Prostate gland (tissue), 2 donors: ENCODE data around the gene TMEM158. TPM values are rescaled to one million over a fixed set of nuclear protein-coding genes. Genes with fewer than 3 reads are reported as not detected.

ENCODE experiments used
- DNase-seq: peaks from one replicate; pipeline ENCODE4 v3.0.0-alpha.2; 2019; ENCODE audit warnings: low spot score
- H3K27ac ChIP-seq, 2 donors: fragments of 200-600 bp; sonication (generic); 2 replicates each; pipeline ENCODE4 v1.5.1; 2017 to 2019
- H3K27me3 ChIP-seq: fragments of 200-600 bp; sonication (generic); replicated peaks from 2 replicates; pipeline ENCODE4 v1.5.1; 2019; ENCODE audit not compliant: insufficient read depth
- H3K36me3 ChIP-seq, 2 donors: fragments of 200-600 bp; sonication (generic); 1 replicate in 1 of 2; 2 replicates in 1 of 2; pipeline versions ENCODE4 v1.5.1 to v1.8.1; 2017 to 2019
- H3K4me1 ChIP-seq: fragments of 200-600 bp; sonication (generic); replicated peaks from 2 replicates; pipeline ENCODE4 v1.5.1; 2019
- H3K4me3 ChIP-seq, 2 donors: fragments of 200-600 bp; sonication (generic); 2 replicates each; pipeline ENCODE4 v1.5.1; 2017 to 2019
- H3K9me3 ChIP-seq: fragments of 200-600 bp; sonication (generic); 2 replicates; pipeline ENCODE4 v1.5.1; 2017
- CTCF ChIP-seq, 4 experiments: fragments of 200-600 bp in 2 of 4; fragments of 450-650 bp in 2 of 4; sonication (generic) in 2 of 4; IDR thresholded peaks; 1 replicate in 3 of 4; 2 replicates in 1 of 4; pipeline ENCODE4 v1.5.1; 2016 to 2019; ENCODE audit warnings: antibody characterized with exemption in 4 of 4, mild to moderate bottlenecking in 2 of 4, moderate library complexity in 2 of 4
- POLR2A ChIP-seq: fragments of 450-650 bp; IDR thresholded peaks from one replicate; pipeline ENCODE4 v1.6.1; 2016; ENCODE audit warnings: antibody characterized with exemption, mild to moderate bottlenecking
- POLR2AphosphoS5 ChIP-seq: sonication (generic); formaldehyde crosslinking; IDR thresholded peaks from one replicate; pipeline ENCODE4 v1.6.1; 2017; ENCODE audit warnings: antibody characterized with exemption
- WGBS: methylation state at CpG from one replicate; pipeline ENCODE4 v1.1.5; 2018; 5-methylcytosine and 5-hydroxymethylcytosine counted together
- intact Hi-C: fragments of 100-400 bp; cut with DNase I; formaldehyde crosslinking; loops from one replicate; pipeline ENCODE4 v1.14.2; 2022
- total RNA-seq, 2 donors: library from RNA; depleted of rRNA; stranded (reverse); fragments of >200 nt; gene quantifications; one replicate each; pipeline ENCODE4 v1.1.0, GENCODE V29; 2016

Gene TMEM158
- total RNA-seq, 2 donors from 2014 or later, result 3.6 to 20.8 TPM

- 94% methylated on average over 2 of the region's 2 CpGs for WGBS
- intact Hi-C loops, result no loop called here
- no peak overlapping the region for H3K27ac ChIP-seq
Measured at GRCh38 chr3:45235409-45235808, 9.3 kb upstream of the TMEM158 start.

GRCh38 chr3:45234250-45234649 is 8.2 kb upstream of the TMEM158 start:
- H3K4me1 ChIP-seq, result no peaks in the 10 kb centered on the region
- WGBS, result 82% methylated on average over 1 of the region's 1 CpG
- intact Hi-C loops, result no loop called here
- H3K36me3 ChIP-seq, result no peaks in the 10 kb centered on the region
- DNase-seq, result no peak
- TF ChIP-seq POLR2A, result no peak
- no peak for TF ChIP-seq CTCF (IDR thresholded peaks at IDR 0.05)
- no peak for TF ChIP-seq POLR2AphosphoS5
- H3K9me3 ChIP-seq, result no peaks in the 10 kb centered on the region
- H3K4me3 ChIP-seq, result no peak overlapping the region
- no peaks in the 10 kb centered on the region for H3K27me3 ChIP-seq
- H3K27ac ChIP-seq, result no peak overlapping the region

More at GRCh38 chr3:45235409-45235808, 9.3 kb upstream of the TMEM158 start:
- Histone ChIP-seq H3K27me3 (no peaks in the 10 kb centered on the region), H3K4me3 (no peak overlapping the region), H3K4me1 (no peaks in the 10 kb centered on the region), H3K9me3 (no peaks in the 10 kb centered on the region), H3K36me3 (no peaks in the 10 kb centered on the region)
- no peak for DNase-seq
- no peak for TF ChIP-seq CTCF (IDR thresholded peaks at IDR 0.05)
- TF ChIP-seq POLR2AphosphoS5, result no peak
- TF ChIP-seq POLR2A, result no peak

GRCh38 chr3:45232521-45232920 is 6.4 kb upstream of the TMEM158 start:
- H3K4me1 ChIP-seq, result no peaks in the 10 kb centered on the region
- no peak overlapping the region for H3K4me3 ChIP-seq
- H3K27me3 ChIP-seq, result no peaks in the 10 kb centered on the region
- no peak for TF ChIP-seq POLR2AphosphoS5
- no peak for DNase-seq
- H3K27ac ChIP-seq, result no peak overlapping the region
- intact Hi-C loops, result no loop called here
- H3K36me3 ChIP-seq, result no peaks in the 10 kb centered on the region
- no peaks in the 10 kb centered on the region for H3K9me3 ChIP-seq

- intact Hi-C loops, result loop anchor here (5.0 to 10.0 kb wide), 3 partner anchors 191 to 437 kb away; partner anchors contain the start of gene LIMD1
- TF ChIP-seq CTCF (IDR thresholded peaks at IDR 0.05) (no peak), POLR2AphosphoS5 (no peak), POLR2A (no peak)
- DNase-seq, result no peak
Measured at GRCh38 chr3:45227946-45228345, 1.9 kb upstream of the TMEM158 start.

GRCh38 chr3:45227071-45227820 is 1.2 kb upstream of the TMEM158 start:
- peak overlapping the region; percentile 55 to 72 for H3K27ac ChIP-seq
- DNase-seq, result no peak
- intact Hi-C loops, result loop anchor here (5.0 to 10.0 kb wide), 3 partner anchors 190 to 438 kb away; partner anchors contain the start of gene LIMD1
- WGBS, result 63% methylated on average over 7 of the region's 7 CpGs
- H3K9me3 ChIP-seq, result no peaks in the 10 kb centered on the region
- H3K4me3 ChIP-seq, result no peak overlapping the region
- no peaks in the 10 kb centered on the region for H3K27me3 ChIP-seq
- H3K36me3 ChIP-seq, result no peaks in the 10 kb centered on the region
- TF ChIP-seq POLR2A, result no peak
- no peak for TF ChIP-seq POLR2AphosphoS5
- TF ChIP-seq CTCF (IDR thresholded peaks at IDR 0.05), result no peak
- no peaks in the 10 kb centered on the region for H3K4me1 ChIP-seq

More at GRCh38 chr3:45227946-45228345, 1.9 kb upstream of the TMEM158 start:
- Histone ChIP-seq H3K9me3 (no peaks in the 10 kb centered on the region), H3K4me3 (no peak overlapping the region), H3K4me1 (no peaks in the 10 kb centered on the region), H3K36me3 (no peaks in the 10 kb centered on the region), H3K27me3 (no peaks in the 10 kb centered on the region), H3K27ac (no peak overlapping the region)
- 80% methylated on average over 6 of the region's 6 CpGs for WGBS
